LNCAP (cell line): ENCODE results near the gene ZNF70.

Experiments
- TF ChIP-seq, protein P1 (sequence below): fragments of 450-650 bp; IDR thresholded peaks from 2 replicates; pipeline ENCODE4 v1.5.1; 2017; ENCODE audit warnings: mild to moderate bottlenecking

The ZNF70 gene

DNA sequence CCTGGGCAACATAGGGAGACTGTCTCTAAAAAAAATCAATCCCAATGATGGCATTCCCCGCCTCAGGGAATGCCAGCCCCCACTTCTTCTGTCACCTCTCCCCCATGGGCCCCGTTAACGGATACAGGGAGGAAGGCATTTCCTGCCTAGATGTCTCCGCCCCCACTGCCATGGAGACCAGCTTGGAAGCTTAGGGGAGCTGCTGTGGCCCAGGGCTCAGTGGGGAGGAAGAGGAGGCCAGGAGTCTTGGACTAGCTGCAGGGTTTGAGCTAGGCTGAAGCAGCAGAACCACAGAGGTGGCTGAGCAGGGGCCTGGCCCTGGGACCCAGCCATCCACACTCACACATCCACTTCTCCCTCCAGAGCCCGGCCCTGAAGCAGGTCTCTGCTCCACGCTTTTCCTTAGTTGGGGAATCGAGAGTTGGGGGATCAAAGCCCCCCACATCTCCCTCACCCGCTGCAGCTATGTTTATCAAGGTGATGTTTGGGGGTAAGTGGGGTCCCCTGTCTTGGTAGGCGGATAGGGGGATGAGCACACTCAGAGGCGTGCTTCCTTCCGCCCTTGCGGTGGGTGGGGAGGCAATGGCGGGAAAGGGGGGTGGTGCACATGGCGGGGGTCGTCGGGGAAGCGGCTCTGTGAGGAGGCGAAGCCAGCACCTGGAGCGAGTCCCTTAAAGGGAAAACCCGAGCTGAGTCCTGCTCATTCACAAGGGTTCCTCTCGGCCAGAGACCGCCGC lies 12.1 kb upstream of the ZNF70 start, which contains the start of gene C22orf15:
Gene C22orf15 (plus strand): TSS at position 149 of the 737 bp plus-strand sequence. CDS start 317 bp downstream, at position 466.
- TF ChIP-seq, protein P1, sequence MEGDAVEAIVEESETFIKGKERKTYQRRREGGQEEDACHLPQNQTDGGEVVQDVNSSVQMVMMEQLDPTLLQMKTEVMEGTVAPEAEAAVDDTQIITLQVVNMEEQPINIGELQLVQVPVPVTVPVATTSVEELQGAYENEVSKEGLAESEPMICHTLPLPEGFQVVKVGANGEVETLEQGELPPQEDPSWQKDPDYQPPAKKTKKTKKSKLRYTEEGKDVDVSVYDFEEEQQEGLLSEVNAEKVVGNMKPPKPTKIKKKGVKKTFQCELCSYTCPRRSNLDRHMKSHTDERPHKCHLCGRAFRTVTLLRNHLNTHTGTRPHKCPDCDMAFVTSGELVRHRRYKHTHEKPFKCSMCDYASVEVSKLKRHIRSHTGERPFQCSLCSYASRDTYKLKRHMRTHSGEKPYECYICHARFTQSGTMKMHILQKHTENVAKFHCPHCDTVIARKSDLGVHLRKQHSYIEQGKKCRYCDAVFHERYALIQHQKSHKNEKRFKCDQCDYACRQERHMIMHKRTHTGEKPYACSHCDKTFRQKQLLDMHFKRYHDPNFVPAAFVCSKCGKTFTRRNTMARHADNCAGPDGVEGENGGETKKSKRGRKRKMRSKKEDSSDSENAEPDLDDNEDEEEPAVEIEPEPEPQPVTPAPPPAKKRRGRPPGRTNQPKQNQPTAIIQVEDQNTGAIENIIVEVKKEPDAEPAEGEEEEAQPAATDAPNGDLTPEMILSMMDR: no peak

DNA sequence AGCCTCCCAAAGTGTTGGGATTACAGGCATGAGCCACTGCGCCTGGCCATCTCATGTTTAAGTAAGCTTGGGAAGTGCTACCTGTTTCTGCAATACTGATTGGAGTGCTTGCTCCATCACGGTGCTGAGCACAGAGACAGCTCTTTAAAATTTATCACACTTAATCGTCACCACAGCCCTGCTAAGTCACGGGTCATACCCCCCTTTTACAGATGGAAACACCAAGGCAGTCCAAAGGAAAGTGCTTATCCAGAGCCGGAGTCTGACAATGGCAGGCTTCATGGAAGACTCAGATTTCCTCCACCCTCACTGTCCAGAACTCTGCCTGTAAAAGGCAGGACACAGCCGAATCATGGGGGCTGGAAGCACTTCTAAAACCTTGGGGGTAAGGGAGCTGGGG lies 9.1 kb upstream of the ZNF70 start:
- TF ChIP-seq, protein P1: no peak

DNA sequence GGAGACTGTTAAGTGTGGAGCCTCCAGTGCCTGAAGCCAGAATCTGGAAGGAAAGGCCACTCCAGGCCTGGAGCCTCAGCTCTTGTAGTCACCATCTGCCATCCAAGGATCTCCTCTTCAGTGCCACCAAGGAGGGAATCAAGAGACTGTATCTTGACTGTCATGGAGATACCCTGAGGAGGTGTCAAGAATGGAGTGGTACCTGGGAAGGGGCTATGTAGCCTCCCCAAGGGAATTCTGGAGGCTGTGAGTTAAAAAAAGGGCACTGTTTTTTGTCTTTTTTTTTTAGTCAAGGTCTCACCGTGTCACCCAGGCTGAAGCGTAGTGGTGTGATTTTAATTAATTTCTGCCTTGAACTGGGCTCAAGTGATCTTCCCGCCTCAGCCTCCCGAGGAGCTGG lies 8.7 kb upstream of the ZNF70 start:
- TF ChIP-seq, protein P1: no peak

DNA sequence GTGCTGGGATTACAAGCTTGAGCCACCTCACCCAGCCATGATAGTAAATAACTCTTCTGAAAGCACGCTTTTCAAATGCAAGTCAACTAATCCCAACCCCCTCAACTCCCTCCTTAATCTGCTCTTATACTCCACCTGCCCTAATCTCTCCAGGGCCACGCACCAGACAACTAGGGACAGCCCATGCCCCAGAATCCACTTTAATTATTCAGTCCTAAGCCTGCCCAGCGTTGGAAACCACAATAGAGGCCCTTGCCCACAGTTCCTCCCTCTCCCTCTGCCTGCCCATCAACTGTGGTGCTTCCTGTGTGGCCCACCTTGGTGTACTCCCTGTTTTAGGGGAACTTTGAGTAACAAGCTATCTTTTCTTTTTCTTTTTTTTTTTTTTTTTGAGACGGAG lies 6.0 kb upstream of the ZNF70 start:
- TF ChIP-seq, protein P1: no peak

DNA sequence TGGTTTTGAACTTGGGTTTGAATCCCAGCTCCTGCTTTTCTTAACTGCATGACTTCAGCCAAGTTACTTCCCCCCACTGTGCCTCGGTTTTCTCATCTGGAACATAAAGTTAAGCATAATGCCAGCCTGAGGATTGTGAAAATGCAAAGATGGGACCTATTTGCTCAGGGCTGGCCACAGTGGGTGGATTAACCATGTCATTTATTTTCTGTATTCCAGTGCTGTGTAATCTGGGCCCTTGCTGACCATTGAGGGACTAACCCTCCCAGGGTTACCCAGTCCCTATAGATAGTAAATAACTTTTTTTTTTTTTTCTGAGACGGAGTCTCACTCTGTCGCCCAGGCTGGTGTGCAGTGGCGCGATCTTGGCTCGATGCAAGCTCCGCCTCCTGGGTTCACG lies 4.8 kb upstream of the ZNF70 start:
- TF ChIP-seq, protein P1: no peak

DNA sequence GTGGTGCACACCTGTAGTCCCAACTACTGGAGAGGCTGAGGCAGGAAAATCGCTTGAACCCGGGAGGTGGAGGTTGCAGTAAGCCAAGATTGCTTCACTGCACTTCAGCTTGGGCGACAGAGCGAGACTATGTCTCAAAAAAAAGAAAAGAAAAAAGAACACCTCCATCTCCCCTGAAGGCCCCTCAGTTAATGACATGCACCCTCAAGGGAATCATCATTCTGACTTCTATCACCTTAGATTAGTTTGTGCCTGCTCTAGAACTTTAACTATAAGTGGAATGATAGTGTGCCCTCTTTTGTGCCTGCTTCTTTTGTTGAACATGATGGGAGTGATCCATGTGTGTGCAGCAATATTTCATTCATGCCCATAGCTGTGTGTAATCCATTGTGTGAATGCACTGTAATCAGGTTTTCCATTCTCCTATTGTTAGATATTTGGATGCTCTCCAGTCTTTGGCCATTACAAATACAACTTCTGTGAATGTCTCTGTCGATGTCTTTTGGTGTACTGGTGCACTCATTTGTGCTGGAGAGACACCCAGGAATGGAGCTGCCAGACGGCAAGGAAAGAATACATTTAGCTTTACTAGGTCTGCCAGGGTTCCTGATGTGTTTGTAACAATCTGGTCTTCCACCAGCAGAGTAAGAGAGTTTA lies 4.2 kb upstream of the ZNF70 start:
- TF ChIP-seq, protein P1: no peak

DNA sequence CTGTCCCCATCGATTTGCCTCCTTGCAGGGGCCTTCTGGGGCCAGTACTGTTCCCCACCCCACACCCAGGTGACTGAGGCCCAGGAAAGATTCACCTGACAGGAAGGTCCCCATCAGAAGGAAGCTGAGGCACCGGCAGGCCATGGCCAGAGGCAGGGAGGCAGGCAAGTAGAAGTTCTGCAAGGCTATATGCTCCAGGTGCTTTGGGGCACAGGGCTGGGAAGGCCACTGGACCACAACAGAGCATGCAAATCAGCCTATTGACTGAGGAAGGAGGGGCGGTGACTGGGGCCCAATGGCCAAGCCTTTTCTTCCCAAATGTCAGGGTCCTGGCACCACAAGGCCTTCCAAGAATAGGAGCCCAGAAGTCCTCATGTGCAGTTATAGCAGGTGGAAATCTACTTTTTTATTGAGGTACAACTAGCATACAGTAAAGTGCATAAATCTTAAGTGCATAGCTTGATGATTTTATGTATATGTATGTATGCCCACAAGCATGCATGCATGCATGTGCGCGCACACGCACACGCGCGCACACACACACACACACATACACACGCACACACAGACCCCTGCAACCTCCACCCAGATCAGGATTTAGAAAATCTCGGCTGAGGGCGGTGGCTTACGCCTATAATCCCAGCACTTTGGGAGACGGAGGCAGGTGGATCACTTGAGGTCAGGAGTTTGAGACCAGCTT lies 3.5 kb upstream of the ZNF70 start, which contains the start of gene VPREB3:
Gene VPREB3 (minus strand): TSS at position 206 of the 700 bp plus-strand sequence. CDS start 62 bp downstream, at position 144.
- TF ChIP-seq, protein P1: no peak
